GM12878 (cell line): Measurements from ENCODE around the gene NLRP9. TPM values are rescaled to one million over a fixed set of nuclear protein-coding genes. Genes with fewer than 3 reads are reported as not detected.

ENCODE experiments used
- ATAC-seq: fragments of 200-7000 bp; cut with Tn5 transposase; 3 replicates; pipeline ENCODE4 v1.9.1; 2020; ENCODE audit warnings: mild to moderate bottlenecking, moderate library complexity
- BruUV-seq: library from RNA; stranded (reverse); fragments of 400-500 nt; replicated peaks from 2 replicates; lab custom pipeline; 2021; lab: Mats Ljungman, UMichigan
- CTCF ChIA-PET: fragments of 300-600 bp; sonication (Branson Sonifier 250); formaldehyde crosslinking; extraction: SDS; loops from one replicate; lab custom pipeline; 2021; ENCODE audit warnings: inconsistent platforms; lab: Yijun Ruan, JAX
- POLR2A ChIA-PET: fragments of 350-600 bp; formaldehyde crosslinking; extraction: SDS; loops from one replicate; lab custom pipeline; 2021; ENCODE audit warnings: inconsistent platforms; lab: Charles Lee
- RAD21 ChIA-PET: fragments of 300-600 bp; sonication (Branson Sonifier 250); formaldehyde crosslinking; loops from one replicate; lab custom pipeline; 2023; ENCODE audit warnings: antibody characterized with exemption; ENCODE audit not compliant: unreplicated experiment; lab: Charles Lee
- SMC1A ChIA-PET: fragments of 300-600 bp; sonication (Branson Sonifier 250); formaldehyde crosslinking; loops from one replicate; lab custom pipeline; 2023; ENCODE audit not compliant: unreplicated experiment, uncharacterized antibody; lab: Charles Lee
- DNase-seq: peaks from one replicate; pipeline ENCODE4 v3.0.0-alpha.2; 2011; ENCODE audit warnings: low read depth, low spot score
- FAIRE-seq: peaks from 3 replicates; lab custom pipeline; 2011; peaks lifted over from hg19 to GRCh38; lab: Jason Lieb, UNC
- H2AFZ ChIP-seq: 2 replicates; pipeline ENCODE4 v1.6.0; 2011; ENCODE audit warnings: low read depth, low read length, control low read depth; ENCODE audit not compliant: control insufficient read depth
- H3K27ac ChIP-seq: 2 replicates; pipeline ENCODE4 v1.5.1; 2011; ENCODE audit warnings: control low read depth; ENCODE audit not compliant: control insufficient read depth, insufficient read depth
- H3K27me3 ChIP-seq, 2 experiments: replicated peaks in 1 of 2; 2 replicates each; pipeline versions ENCODE4 v1.6.0 to v1.6.1; 2011; ENCODE audit warnings: low read length in 1 of 2; ENCODE audit not compliant: control insufficient read depth in 2 of 2, insufficient read depth in 2 of 2
- H3K36me3 ChIP-seq, 2 experiments: 2 replicates each; pipeline ENCODE4 v1.5.1; 2011; ENCODE audit warnings: low read length in 1 of 2; ENCODE audit not compliant: control insufficient read depth in 2 of 2, insufficient read depth in 2 of 2
- H3K4me1 ChIP-seq: 2 replicates; pipeline ENCODE4 v1.6.1; 2011; ENCODE audit warnings: mild to moderate bottlenecking, low read length, moderate library complexity, mixed read lengths; ENCODE audit not compliant: control insufficient read depth, insufficient read depth
- H3K4me2 ChIP-seq: 2 replicates; pipeline ENCODE4 v1.6.0; 2011; ENCODE audit warnings: control low read depth; ENCODE audit not compliant: control insufficient read depth, insufficient read depth
- H3K4me3 ChIP-seq: fragments of 200-600 bp; sonication (generic); 2 replicates; pipeline ENCODE4 v1.5.1; 2016
- H3K79me2 ChIP-seq: 2 replicates; pipeline ENCODE4 v1.6.0; 2011; ENCODE audit warnings: low read length; ENCODE audit not compliant: control insufficient read depth, insufficient read depth
- H3K9ac ChIP-seq: 2 replicates; pipeline ENCODE4 v1.8.0; 2011; ENCODE audit warnings: low read length, control low read depth, mixed read lengths; ENCODE audit not compliant: control insufficient read depth, insufficient read depth
- H3K9me3 ChIP-seq: replicated peaks from 3 replicates; pipeline ENCODE4 v1.5.1; 2011; ENCODE audit warnings: mild to moderate bottlenecking, low read length; ENCODE audit not compliant: control insufficient read depth, insufficient read depth
- H4K20me1 ChIP-seq: 2 replicates; pipeline ENCODE4 v1.6.0; 2011; ENCODE audit not compliant: control insufficient read depth, insufficient read depth
- ZNF217 ChIP-seq: fragments of 450-650 bp; IDR thresholded peaks from 2 replicates; pipeline ENCODE4 v1.6.1; 2017; ENCODE audit warnings: antibody characterized with exemption, mild to moderate bottlenecking
- WGBS: methylation state at CpG from one replicate; pipeline ENCODE4 v1.1.6; 2016; ENCODE audit warnings: low lambda C conversion rate; ENCODE audit not compliant: insufficient replicate concordance, insufficient coverage; ENCODE audit errors: missing lambda C conversion rate; 5-methylcytosine and 5-hydroxymethylcytosine counted together
- in situ Hi-C: fragments of 300-500 bp; cut with MboI; formaldehyde crosslinking; loops from 9 replicates; pipeline ENCODE4 v1.14.3; 2018; ENCODE audit warnings: mixed read lengths
- intact Hi-C: fragments of 100-400 bp; cut with micrococcal nuclease; formaldehyde crosslinking; loops from one replicate; pipeline ENCODE4 v1.14.2; 2022; ENCODE audit not compliant: unreplicated experiment
- polyA plus RNA-seq, 11 experiments: library from polyadenylated mRNA; depleted of rRNA in 4 of 11; unstranded in 6 of 11; stranded (reverse) in 5 of 11; fragments of >200 nt; fragmentation: Nextera tagmentation in 4 of 11; fragmentation: Illumina TruSeq in 1 of 11; extraction: Ambion mirVana in 4 of 11; extraction: Trizol in 1 of 11; gene quantifications; 1 replicate in 1 of 11; 2 replicates in 10 of 11; pipeline versions ENCODE4 v1.2.1 to v1.2.3, GENCODE V29; 2011 to 2016; ENCODE audit warnings: inconsistent platforms in 2 of 11, missing spikeins in 2 of 11, low read depth in 1 of 11
- total RNA-seq, 4 experiments: library from RNA; depleted of rRNA in 3 of 4; stranded (reverse); fragments of >200 nt in 3 of 4; fragmentation: Illumina TruSeq in 1 of 4; extraction: Trizol in 1 of 4; gene quantifications; 2 replicates each; pipeline versions ENCODE4 v1.2.1 to v1.2.3, GENCODE V29; 2013 to 2021
- TF ChIP-seq, protein P1 (sequence below), 3 experiments: IDR thresholded peaks in 2 of 3; conservative IDR thresholded peaks in 1 of 3; 2 replicates each; pipeline ENCODE4 v1.5.1; 2011; ENCODE audit warnings: low read depth in 3 of 3, low read length in 3 of 3, mild to moderate bottlenecking in 3 of 3, control low read depth in 2 of 3, moderate library complexity in 2 of 3, inconsistent platforms in 1 of 3, mixed read lengths in 1 of 3; ENCODE audit not compliant: control insufficient read depth in 2 of 3, insufficient read depth in 1 of 3; ENCODE audit errors: extremely low read depth in 1 of 3

NLRP9 gene
- total and polyA plus RNA-seq, 10 of the 15 experiments (the other 5 are each of a cell fraction or from before 2014, with no cell fraction given): not detected

DNA sequence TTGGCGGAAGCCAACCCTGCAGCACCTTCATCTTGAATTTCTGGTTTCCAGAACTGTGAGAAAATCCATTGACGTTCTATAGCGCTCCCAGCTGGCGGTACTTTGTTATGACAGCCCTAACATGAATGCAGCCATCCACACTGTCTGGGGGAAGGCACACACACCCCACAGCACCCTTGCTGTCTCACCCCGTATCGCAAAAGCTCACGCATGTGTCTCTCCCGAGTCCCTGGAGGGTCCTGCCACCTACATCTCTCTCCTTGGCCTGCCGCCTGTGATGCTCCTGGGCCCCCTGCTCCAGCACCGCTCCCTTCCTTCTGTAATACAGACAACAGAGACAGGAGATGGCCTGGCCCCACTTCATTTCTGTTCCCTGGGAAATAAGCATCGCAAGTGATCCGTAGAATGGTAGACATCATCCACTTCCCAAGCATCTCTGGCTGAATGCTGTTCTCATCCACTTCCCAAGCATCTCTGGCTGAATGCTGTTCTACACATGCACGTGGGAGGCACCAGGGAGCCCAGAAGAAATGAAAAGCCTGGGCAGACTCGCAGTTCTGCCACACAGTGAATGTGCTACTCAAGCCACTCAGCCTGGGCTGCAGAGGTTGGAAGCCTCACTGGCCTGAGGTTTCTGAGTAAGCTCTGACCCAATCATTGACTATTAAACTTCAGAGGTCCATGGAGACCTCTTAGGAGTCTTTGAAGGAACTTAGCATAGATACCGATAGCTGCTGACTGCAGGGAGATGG is 33.5 kb downstream of the NLRP9 start:
- in situ Hi-C loops: no loop called here

More for the DNA sequence above, 33.5 kb downstream of the NLRP9 start:
- Histone ChIP-seq H3K36me3 (peaks cover 2 to 3% of the 10 kb centered on the region in 2 experiments; a peak in 2 of 4 replicates), H3K27ac (no peak overlapping the region), H3K9ac (no peak overlapping the region), H3K4me1 (no peaks in the 10 kb centered on the region), H2AFZ (no peak overlapping the region), H3K4me3 (no peak overlapping the region), H3K79me2 (no peaks in the 10 kb centered on the region), H3K9me3 (no peaks in the 10 kb centered on the region), H4K20me1 (no peaks in the 10 kb centered on the region), H3K27me3 (no peaks in the 10 kb centered on the region), H3K4me2 (no peak overlapping the region)
- TF ChIP-seq ZNF217: no peak
- TF ChIP-seq, protein P1, sequence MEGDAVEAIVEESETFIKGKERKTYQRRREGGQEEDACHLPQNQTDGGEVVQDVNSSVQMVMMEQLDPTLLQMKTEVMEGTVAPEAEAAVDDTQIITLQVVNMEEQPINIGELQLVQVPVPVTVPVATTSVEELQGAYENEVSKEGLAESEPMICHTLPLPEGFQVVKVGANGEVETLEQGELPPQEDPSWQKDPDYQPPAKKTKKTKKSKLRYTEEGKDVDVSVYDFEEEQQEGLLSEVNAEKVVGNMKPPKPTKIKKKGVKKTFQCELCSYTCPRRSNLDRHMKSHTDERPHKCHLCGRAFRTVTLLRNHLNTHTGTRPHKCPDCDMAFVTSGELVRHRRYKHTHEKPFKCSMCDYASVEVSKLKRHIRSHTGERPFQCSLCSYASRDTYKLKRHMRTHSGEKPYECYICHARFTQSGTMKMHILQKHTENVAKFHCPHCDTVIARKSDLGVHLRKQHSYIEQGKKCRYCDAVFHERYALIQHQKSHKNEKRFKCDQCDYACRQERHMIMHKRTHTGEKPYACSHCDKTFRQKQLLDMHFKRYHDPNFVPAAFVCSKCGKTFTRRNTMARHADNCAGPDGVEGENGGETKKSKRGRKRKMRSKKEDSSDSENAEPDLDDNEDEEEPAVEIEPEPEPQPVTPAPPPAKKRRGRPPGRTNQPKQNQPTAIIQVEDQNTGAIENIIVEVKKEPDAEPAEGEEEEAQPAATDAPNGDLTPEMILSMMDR (IDR thresholded peaks at IDR 0.05 in 2 of 3, conservative IDR thresholded peaks at IDR 0.05 in 1 of 3; ENCODE audit: control insufficient read depth in 2 of 3, extremely low read depth in 1 of 3, insufficient read depth in 1 of 3, low read depth in 3 of 3, low read length in 3 of 3): peak in 2 of 3 experiments; percentile 26 to 29; a peak in 3 of 6 replicates
- 85% methylated on average over 15 of the region's 15 CpGs for WGBS
- ATAC-seq: no peak
- intact Hi-C loops: no loop called here
- ChIA-PET POLR2A (no interaction called here), RAD21 (no interaction called here), SMC1A (no interaction called here), CTCF (interaction anchor here (1.2 to 1.3 kb wide), 2 partner anchors 11 to 71 kb away, joined by 3 to 5 read pairs; no protein-coding TSS in a partner anchor)
- no peak for FAIRE-seq
- DNase-seq: no peak
- BruUV-seq: no TSS peak
